Femur (tissue), 1 donor: ENCODE data around the gene JSRP1.
"Not testable (repeated sequence)": the region's sequence is repeated elsewhere in the genome, so short reads cannot be mapped to it uniquely, and the experiment has no call there.

Experiments used
- DNase-seq: peaks from one replicate; pipeline ENCODE4 v3.0.0-alpha.2; 2017

The JSRP1 gene

DNA sequence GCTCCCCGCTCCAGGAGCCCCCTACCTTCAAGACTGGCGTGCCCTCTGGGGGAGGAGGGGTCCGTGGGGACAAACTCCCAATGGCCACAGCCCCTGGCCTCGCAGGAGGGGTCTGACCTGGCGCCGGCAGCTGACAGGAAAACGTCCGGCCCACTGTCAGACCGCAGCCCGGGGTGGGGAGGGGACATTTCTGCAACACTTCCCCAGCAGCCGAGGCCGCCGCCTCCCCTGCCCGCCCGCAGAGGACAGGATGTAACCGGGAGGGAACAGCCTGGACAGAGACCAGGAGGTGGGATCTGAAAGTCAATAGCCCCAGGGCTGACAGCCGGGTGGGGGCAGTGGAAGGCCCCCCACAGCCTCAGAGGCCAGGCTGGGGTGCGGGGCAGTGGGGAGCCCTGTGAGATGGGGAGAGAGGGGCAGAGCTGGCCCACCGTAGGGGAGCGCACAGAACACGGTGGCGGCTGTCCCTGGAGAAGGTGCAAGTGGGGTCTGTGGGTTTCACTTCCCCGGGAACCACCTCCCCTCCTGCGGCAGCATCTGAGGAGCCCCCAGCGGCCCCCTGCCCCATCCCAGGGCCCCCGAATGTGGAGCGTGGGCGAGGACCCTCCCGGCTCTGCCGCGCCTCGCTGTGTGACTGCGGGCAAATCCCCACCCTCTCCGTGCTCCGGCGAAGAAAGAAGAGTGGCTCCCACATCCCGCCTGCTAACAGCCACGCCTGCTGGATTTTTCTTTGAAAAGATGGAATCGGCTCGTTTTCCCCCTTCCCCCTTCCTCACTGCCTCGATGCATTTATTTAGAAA, 26.0 kb upstream of the JSRP1 start, which contains the start of gene PEAK3:
Gene PEAK3, minus strand, starts transcription at position 114 of the 800 bp plus-strand sequence. CDS start 1,244 bp downstream, outside the sequence.
- DNase-seq = peak; percentile 85

DNA sequence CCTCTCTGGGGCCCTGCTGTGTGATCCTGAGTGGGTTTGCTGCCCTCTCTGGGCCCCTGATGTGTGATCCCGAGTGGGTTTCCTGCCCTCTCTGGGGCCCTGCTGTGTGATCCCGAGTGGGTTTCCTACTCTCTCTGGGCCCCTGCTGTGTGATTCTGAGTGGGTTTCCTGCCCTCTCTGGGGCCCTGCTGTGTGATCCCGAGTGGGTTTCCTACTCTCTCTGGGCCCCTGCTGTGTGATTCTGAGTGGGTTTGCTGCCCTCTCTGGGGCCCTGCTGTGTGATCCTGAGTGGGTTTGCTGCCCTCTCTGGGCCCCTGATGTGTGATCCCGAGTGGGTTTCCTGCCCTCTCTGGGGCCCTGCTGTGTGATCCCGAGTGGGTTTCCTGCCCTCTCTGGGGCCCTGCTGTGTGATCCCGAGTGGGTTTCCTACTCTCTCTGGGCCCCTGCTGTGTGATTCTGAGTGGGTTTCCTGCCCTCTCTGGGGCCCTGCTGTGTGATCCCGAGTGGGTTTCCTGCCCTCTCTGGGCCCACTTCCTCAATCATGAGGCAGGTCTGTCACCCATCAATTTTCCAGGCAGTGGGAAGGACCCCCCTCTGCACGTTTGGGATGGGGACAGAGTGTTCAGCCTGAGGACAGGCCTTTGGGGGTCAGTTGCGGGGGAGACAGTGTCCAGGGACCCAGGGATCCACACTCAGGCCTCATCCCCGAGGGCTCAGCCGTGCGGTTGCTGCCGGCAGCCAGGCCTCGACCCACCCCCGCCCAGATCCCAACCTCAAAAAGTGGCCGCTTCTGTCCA, 25.2 kb upstream of the JSRP1 start:
- not testable (repeated sequence) for DNase-seq

DNA sequence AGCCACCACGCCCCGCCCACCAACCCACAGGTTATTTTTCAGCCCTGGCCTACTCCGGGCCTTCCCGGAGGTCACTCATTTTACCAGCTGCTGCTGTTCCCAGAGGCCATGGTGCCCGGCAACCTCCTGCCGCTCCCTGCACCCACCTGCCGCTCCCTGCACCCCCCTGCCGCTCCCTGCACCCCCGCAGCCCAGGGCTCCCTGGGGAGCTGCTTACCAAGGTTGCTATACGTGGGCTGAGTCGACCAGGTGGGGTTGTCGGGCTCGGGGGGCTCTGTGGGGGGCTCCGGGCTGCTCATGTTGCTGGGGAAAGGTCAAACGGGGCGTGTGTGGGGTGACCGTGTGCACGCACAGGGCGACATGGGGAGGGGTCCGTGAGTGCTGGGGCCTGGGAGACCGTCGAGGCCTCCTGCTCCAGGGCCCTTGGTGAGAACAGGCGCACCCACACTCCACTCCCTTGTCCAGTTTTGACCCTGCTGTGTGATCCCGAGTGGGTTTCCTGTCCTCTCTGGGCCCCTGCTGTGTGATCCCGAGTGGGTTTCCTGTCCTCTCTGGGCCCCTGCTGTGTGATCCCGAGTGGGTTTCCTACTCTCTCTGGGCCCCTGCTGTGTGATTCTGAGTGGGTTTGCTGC, 24.5 kb upstream of the JSRP1 start:
- DNase-seq = no peak

DNA sequence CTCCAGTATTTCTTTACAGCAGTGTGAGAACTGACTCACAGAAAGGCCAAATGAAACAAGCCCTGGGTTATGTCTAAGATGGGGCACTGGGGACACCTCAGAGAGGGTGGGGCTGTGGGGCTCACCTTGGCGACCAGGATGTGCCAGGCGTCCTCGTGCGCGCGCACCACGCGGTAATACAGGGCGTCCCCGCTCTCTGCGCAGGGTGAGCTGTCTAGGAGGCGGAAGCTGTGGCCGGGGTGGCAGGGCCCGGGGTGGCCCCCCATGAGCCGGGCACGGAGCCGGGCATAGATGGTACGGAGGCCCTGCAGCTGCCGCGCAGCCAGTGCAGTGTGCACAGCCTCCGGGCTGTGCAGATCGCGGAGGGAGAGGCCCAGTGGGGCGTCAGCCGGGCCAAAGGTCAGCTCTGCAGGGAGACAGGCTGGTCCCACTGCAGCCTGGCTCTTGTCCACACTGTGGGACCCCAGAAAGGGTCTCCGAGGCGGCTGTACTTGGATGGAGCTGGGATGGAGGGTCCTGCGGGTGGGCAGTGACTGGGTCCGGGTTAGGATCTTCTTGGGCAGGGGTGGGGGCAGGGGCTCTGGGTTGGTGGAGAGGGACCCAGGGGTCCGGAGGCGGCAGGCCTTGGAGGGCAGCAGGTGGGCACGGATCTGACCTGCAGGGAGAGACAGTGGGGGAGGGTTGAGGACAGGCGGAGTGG, 22.4 kb upstream of the JSRP1 start:
- no peak for DNase-seq

DNA sequence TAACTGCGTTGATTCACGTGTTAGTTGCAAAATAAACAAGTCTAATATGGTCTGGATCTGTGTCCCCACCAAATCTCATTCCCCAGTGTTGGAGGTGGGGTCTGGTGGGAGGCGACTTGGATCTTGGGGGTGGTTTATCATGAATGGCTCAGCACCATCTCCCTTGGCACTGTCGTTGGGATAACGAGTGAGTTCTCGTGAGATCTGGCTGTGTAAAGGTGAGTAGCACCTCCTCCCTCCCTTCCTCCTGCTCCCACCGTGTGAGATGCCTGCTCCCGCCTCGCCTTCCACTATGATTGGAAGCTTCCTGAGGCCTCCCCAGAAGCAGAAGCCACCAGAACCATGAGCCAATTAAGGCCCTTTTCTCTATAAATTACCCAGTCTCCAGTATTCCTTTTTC, 20.9 kb upstream of the JSRP1 start:
- DNase-seq = no peak

DNA sequence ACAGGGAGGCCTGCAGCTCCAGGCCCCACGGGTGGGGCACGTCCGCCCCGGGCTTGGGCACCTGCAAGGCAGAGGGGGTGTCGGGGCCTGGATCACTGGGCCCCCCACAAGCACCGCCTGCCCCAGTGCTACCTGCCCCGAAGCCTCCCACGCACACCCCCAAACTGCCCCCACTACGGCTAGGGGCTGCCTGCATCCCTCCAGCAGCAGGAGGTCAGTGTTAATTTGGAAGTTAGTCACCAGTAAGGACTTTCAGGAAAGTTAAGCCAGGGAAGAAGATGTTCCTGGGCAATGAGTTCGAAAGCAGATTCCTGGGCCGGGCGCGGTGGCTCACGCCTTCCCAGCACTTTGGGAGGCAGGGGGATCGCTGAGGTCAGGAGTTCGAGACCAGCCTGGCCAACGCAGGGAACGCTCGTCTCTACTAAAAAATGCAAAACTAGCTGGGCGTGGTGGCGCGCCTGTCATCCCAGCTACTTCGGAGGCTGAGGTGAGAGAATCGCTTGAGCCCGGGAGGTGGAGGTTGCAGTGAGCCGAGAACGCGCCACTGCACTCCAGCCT, 20.3 kb upstream of the JSRP1 start:
- no peak for DNase-seq

DNA sequence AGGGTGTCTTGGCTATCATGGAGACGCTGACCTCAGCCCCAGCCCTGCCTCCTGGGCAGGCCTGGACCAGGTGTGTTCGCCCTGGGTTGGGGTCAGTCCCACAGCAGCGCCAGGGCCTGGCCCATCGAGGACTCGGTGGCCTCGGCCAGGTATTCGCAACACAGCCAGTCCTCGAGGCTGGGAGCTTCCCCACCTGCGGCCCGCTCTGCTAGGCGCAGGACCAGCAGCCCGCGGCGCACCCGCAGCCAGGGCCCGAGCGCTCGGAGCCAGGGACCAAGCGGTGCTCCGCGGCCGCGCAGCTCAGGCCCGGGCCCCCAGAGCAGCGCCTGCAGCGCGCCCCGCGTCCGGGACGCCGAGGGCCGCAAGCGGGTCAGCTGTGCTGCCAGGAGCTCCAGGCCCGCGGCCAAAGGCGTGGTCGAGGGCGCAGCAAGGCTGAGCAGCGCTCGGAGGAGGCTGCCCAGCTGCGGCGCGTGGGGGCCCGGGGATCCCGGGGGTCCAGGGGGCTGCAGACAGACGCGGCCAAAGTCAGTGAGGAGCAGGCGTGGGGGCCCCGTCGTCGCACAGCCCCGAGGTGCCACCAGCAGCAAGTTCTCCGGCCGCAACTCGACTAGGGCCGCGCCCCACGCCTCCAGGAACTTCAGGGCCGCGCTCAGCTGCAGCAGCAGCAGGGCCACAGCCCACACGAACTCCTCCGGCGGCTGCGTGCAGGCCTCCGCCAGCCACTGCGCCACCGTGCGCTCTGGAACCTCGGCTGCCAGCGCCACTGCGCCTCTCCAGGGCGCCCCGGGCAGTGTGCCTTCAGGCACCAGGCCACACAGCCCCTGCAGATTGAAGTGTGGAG, 19.6 kb upstream of the JSRP1 start:
- no peak for DNase-seq

DNA sequence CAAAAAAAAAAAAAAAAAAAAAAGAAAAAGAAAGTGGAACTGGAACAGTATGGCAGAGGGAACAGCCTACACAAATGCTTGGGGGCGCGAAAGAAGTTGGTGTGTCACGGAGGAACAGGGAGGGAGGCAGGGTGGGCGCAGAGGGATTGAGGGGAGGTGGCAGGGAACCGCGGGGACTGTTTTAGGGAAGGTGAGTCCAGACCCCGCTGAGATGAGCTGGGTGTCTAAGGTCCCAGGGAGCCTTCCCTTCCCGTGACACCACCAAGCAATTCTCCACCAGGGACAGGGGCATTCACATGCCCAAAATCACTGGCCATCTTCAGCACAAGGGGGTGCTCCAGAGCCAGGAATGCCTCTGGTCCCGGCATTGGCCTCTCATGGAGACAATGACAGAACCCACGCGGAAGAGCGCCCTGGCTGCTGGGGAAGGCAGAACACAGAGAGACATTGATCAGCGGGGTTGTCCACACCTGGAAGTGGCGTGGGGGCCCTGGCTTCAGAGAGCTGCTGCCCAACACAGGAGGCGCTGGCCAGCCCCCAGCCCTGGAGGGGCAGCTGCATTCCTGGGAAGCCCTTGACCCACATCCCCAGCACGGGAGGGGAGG, 18.8 kb upstream of the JSRP1 start:
- DNase-seq = peak; percentile 72

DNA sequence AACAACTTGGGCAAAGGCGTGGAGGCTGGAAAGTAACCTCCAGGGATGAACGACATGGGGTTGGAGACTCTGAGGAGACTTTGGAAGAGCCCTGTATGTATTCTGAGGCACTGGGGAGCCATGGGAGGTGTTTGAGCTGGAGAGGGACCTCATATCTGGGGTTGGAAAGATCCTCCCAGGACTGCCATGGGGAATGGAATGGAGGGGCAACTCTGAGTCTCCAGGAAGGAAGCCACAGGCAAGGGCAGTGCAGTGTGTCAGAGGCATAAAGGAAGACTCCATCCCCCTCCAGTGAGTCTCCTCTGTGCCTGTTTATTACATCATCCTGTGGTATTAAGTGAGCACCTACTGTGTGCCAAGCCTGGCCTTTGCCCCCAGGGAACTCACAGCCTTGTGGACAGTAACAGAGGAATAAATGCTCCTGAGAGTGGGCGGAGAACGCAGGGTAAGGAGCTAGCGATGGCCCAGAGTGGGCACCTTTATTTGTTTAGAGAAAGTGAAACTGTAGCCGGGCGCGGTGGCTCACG, 18.0 kb upstream of the JSRP1 start:
- DNase-seq = no peak

DNA sequence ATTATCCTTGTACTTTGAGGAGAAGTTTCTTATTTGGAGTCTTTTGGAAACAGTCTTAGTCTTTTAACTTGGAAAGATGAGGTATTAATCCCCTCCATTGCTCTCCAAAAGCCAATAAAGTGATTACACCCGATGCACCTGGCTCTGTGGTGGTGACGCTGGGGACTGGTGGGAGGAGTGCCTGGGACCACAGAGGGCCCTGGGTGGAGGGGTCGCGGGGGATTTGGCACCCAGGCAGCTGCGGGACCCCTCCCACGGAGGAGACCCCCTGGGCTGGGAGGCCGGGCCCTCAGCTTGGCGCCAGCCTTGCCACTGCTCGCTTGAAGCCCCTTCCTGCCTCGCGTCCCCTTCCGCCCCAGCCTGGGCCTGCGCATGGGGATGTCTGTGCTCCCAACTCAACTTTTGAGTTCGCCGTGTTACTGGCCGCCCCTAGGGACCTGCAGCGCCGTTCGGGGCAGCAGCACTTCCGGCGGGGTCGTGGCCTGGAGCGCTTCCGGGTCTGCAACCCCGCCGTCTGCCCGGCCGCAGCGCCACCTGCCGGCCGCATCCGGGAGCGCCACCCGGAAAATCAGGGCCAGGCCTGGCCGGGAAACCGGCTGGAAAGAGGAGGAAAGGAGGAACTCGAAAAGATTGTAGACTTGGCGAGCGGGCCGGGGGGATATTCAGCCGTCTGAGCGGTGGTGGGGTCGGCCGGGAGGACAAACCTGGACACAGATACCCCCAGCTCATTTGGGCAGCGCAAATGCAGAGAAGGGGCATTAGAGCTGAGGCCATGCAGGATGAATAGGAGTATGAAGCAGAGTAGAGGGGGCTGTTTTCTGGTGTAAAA, 17.4 kb upstream of the JSRP1 start:
- peak; percentile 89 for DNase-seq

DNA sequence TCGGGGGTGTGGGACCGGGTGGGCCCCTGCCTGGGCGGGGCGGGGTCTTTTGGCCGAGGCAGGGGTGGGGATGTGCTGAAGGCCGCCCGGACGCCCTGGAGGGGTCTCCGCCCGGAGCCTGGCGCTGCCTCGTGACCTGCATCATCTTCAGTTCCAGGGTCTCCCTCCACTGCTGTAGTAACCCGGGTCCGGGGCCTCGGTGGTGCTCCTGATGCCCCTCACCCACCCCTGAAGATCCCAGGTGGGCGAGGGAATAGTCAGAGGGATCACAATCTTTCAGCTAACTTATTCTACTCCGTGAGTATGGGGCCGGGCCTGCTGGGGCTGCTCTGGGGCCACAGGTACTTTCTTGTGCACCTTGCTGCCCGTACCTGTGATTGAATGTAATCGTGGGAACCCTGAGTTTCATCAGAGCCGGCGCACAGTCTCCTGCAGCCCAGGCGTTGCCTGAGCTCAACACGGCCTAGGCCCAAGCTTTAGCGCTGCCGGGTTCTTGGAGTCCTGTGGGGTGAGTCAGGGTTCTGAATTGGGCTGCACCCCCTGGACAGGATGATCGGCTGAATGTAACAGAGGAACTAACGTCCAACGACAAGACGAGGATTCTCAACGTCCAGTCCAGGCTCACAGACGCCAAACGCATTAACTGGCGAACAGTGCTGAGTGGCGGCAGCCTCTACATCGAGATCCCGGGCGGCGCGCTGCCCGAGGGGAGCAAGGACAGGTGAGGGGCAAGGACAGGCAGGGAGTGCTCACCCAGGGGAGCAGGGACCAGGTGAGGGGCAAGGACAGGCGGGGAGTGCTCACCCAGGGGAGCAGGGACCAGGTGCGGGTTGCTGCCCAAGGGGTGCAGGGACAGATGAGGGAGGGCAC, 15.3 kb upstream of the JSRP1 start:
- no peak for DNase-seq

DNA sequence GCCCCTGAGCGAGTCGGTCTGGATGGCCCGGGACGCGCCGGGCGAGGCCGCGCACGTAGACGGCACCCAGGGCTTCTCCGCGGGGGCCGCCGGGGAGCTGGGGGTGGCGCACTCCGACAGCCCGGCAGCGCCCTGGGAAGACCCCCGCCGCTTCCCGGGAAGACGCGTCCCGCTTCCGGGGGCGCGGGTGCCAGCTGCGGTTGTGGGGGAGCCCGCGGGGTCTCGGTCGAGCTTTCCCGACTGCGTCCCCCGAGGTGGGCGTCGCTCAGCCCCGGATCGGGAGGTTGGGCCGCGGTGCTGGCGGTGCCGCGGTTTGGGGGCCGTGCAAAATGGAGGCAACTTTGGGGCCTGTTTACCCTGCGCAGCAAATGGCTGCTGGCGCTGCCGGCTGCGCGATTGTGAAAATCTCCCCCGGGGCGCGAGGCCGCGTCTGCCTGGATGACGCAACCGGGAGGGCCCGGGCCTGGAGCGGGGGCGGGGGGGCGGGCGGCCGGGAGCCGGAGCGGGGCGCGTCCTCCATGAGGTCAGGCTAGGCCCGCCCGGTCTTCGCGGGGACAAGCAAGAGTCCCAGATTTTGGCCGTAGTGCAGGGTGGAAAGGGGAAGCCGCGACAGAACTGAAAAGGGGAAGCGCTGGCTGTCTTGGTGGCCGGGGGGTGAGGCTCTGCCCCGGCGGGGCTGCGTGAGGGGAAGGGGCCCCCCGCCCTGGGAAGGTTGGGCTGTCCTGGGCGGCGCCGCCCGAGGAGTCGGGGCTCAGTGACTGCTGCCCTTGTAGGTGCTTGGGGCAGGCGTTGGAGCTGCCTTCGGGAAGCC, 14.4 kb upstream of the JSRP1 start:
- peak; percentile 93 for DNase-seq

DNA sequence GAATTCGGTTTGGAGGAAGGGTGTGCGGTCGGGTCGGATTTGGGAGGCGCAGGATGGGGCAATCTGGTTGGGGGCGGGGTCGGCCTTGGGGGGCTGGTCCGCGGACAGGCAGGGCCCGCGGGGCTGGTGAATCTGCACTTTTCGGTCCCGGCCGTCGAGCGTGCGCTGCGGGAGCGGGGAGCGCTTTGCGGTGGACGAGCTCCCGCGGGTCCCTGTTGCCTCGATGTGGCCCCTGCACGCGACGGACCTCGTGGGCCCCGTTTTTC, 13.9 kb upstream of the JSRP1 start:
- peak; percentile 65 for DNase-seq

DNA sequence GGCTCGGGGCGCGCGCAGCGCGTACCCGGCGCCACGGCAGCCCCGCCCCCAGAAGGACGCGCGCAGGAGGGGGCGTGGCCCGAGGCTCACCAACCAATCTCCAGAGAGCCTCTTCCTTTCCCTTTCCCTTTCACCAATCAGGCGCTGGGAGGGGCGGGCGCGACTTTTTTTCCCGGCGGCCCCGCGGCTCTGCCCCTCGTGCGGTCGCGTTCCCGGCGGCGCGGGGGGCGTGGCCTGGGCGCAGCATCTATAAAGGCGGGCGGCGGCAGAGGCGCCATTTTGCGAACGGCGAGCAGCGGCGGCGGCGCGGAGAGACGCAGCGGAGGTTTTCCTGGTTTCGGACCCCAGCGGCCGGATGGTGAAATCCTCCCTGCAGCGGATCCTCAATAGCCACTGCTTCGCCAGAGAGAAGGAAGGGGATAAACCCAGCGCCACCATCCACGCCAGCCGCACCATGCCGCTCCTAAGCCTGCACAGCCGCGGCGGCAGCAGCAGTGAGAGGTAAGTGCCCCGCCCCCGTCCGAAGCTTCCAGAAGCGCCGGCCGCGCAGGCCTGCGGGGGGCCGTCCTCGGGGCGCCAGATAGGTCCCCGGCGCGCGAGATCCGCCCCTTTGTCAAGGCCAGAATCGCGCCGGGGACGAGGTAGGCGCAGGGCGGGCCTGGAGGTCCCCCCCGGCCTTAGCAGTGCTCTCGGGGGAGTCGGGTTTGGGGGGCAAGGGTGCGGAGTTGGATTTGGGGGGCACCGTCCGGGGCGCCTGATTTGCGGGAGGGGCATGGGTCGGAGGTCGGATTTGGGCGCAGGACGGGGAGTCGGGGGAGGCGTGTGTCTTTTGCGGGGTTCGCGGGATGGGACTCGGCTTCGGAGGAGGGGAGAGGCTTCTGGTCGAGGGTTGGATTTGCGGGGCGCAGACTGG, 13.3 kb upstream of the JSRP1 start:
- DNase-seq = peak; percentile 99

DNA sequence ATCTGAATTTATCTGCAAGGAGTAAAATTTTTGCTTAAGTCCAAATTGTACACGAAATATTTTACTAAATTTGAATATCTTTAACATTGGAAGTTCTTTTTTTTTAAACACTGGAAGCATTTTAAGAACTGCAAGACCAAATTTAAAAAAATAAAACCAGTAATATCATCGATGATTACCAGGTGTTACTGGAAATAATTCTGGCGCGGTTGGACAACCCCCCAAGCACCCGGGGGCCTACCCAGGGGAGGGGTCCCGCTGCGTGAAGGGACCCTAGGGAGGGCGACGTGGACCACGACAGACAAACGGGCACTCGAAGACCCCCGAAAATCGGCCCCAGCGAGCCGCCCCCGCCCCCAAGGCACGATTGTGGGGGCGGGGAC, 12.6 kb upstream of the JSRP1 start:
- no peak for DNase-seq

DNA sequence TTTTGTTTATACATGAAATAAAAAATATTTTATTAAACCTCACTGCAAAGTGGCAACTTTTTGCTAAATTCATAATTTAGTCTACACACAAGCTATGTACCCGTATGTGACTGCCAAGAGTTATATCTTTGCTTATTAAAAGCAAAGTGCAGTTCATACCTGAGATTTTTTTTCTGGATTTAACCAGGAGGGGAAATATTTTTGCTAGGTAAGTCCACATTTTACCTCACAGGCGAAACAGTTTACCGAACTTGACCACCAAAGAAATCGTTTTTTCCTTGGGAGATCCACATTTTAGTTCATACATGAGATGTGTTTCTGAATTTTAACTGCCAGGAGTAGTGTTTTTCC, 12.2 kb upstream of the JSRP1 start:
- DNase-seq = no peak
